Right atrium auricular region (tissue), 2 donors: ENCODE data around the gene SUGCT. TPM values are rescaled to one million over a fixed set of nuclear protein-coding genes. Genes with fewer than 3 reads are reported as not detected.

Experiments used
- DNase-seq: peaks from one replicate; pipeline ENCODE4 v3.0.0-alpha.2; 2019; ENCODE audit warnings: low spot score
- H3K27ac ChIP-seq, 2 donors: fragments of 200-600 bp; sonication (generic); 1 replicate in 1 of 2; 2 replicates in 1 of 2; pipeline ENCODE4 v1.5.1; 2016 to 2019
- H3K27me3 ChIP-seq, 2 donors: fragments of 200-600 bp; sonication (generic); one replicate each; pipeline versions ENCODE4 v1.5.1 to v1.6.0; 2017 to 2019
- H3K36me3 ChIP-seq: fragments of 200-600 bp; sonication (generic); one replicate; pipeline ENCODE4 v1.5.1; 2016
- H3K4me1 ChIP-seq, 2 donors: fragments of 200-600 bp; sonication (generic); one replicate each; pipeline versions ENCODE4 v1.5.1 to v1.6.0; 2017 to 2019
- H3K4me3 ChIP-seq, 2 donors: fragments of 200-600 bp; sonication (generic); 1 replicate in 1 of 2; 2 replicates in 1 of 2; pipeline ENCODE4 v1.5.1; 2017 to 2019; ENCODE audit warnings: mild to moderate bottlenecking in 1 of 2, moderate library complexity in 1 of 2
- H3K9me3 ChIP-seq, 2 donors: fragments of 200-600 bp; sonication (generic); one replicate each; pipeline ENCODE4 v1.5.1; 2019
- total RNA-seq, 2 donors: library from RNA; depleted of rRNA; stranded (reverse); fragments of >200 nt; gene quantifications; one replicate each; pipeline ENCODE4 v1.1.0, GENCODE V29; 2016
- TF ChIP-seq, protein P1 (sequence below), 2 donors: fragments of 200-600 bp; sonication (generic); IDR thresholded peaks; one replicate each; pipeline ENCODE4 v1.5.1; 2019; ENCODE audit warnings: antibody characterized with exemption in 2 of 2

The SUGCT gene
- total RNA-seq, 2 donors from 2014 or later = 2.6 to 5.4 TPM

GRCh38 chr7:40436710-40437109 is 301.9 kb downstream of the SUGCT start:
- H3K36me3 ChIP-seq = no peaks in the 10 kb centered on the region
- no peak overlapping the region for H3K27ac ChIP-seq
- no peak for DNase-seq

GRCh38 chr7:40437498-40437897 is 302.7 kb downstream of the SUGCT start:
- no peak for DNase-seq
- H3K27me3 ChIP-seq = no peaks in the 10 kb centered on the region
- no peaks in the 10 kb centered on the region for H3K4me1 ChIP-seq
- TF ChIP-seq, protein P1, sequence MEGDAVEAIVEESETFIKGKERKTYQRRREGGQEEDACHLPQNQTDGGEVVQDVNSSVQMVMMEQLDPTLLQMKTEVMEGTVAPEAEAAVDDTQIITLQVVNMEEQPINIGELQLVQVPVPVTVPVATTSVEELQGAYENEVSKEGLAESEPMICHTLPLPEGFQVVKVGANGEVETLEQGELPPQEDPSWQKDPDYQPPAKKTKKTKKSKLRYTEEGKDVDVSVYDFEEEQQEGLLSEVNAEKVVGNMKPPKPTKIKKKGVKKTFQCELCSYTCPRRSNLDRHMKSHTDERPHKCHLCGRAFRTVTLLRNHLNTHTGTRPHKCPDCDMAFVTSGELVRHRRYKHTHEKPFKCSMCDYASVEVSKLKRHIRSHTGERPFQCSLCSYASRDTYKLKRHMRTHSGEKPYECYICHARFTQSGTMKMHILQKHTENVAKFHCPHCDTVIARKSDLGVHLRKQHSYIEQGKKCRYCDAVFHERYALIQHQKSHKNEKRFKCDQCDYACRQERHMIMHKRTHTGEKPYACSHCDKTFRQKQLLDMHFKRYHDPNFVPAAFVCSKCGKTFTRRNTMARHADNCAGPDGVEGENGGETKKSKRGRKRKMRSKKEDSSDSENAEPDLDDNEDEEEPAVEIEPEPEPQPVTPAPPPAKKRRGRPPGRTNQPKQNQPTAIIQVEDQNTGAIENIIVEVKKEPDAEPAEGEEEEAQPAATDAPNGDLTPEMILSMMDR (IDR thresholded peaks at IDR 0.05) = no peak
- no peak overlapping the region for H3K27ac ChIP-seq
- H3K36me3 ChIP-seq = no peaks in the 10 kb centered on the region
- H3K9me3 ChIP-seq = peaks cover 0 to 11% of the 10 kb centered on the region in 2 donors
- no peak overlapping the region for H3K4me3 ChIP-seq

More at GRCh38 chr7:40436710-40437109, 301.9 kb downstream of the SUGCT start:
- TF ChIP-seq, protein P1 (IDR thresholded peaks at IDR 0.05) = no peak
- no peaks in the 10 kb centered on the region for H3K27me3 ChIP-seq
- H3K9me3 ChIP-seq = peaks cover 0 to 9% of the 10 kb centered on the region in 2 donors
- H3K4me3 ChIP-seq = no peak overlapping the region
- H3K4me1 ChIP-seq = no peaks in the 10 kb centered on the region

GRCh38 chr7:40437936-40438634 is 303.3 kb downstream of the SUGCT start:
- H3K36me3 ChIP-seq = no peaks in the 10 kb centered on the region
- no peak overlapping the region for H3K4me3 ChIP-seq
- TF ChIP-seq, protein P1 (IDR thresholded peaks at IDR 0.05) = no peak
- H3K27ac ChIP-seq = no peak overlapping the region
- H3K27me3 ChIP-seq = no peaks in the 10 kb centered on the region
- H3K9me3 ChIP-seq = peaks cover 0 to 11% of the 10 kb centered on the region in 2 donors
- H3K4me1 ChIP-seq = no peaks in the 10 kb centered on the region
- DNase-seq = no peak

GRCh38 chr7:40439686-40440085 is 304.9 kb downstream of the SUGCT start:
- no peaks in the 10 kb centered on the region for H3K4me1 ChIP-seq
- H3K27ac ChIP-seq = no peak overlapping the region
- no peaks in the 10 kb centered on the region for H3K27me3 ChIP-seq
- H3K36me3 ChIP-seq = no peaks in the 10 kb centered on the region
- H3K9me3 ChIP-seq = peaks cover 0 to 11% of the 10 kb centered on the region in 2 donors
- DNase-seq = no peak
- no peak overlapping the region for H3K4me3 ChIP-seq
- TF ChIP-seq, protein P1 (IDR thresholded peaks at IDR 0.05) = no peak

- TF ChIP-seq, protein P1 (IDR thresholded peaks at IDR 0.05) = no peak
- H3K4me1 ChIP-seq = no peaks in the 10 kb centered on the region
- H3K27me3 ChIP-seq = no peaks in the 10 kb centered on the region
- H3K4me3 ChIP-seq = no peak overlapping the region
- no peaks in the 10 kb centered on the region for H3K36me3 ChIP-seq
- DNase-seq = no peak
- no peak overlapping the region for H3K27ac ChIP-seq
- no peaks in the 10 kb centered on the region for H3K9me3 ChIP-seq
These were observed 312.5 kb downstream of the SUGCT start for GRCh38 chr7:40447345-40447744.

DNA sequence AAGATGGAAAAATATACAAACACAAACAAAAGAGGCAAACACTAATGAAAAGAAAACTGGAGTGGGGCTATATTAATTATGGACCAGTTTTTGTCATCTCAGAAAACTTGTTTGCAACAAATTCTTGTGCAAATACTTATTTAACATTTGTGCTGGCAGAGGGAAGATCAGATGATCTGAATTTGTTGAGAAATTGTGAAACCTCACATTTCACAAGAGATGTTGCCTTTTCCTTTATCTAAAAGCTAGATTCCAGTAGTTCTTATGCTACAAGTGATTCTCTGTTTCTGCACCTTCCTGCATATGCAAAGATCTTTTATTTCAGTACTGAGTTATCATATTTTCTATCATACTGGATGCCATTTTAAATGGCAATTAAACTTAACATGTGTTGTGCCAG is 320.7 kb downstream of the SUGCT start:
- H3K27me3 ChIP-seq = no peaks in the 10 kb centered on the region
- no peaks in the 10 kb centered on the region for H3K9me3 ChIP-seq
- no peak overlapping the region for H3K4me3 ChIP-seq
- no peaks in the 10 kb centered on the region for H3K4me1 ChIP-seq
- TF ChIP-seq, protein P1 (IDR thresholded peaks at IDR 0.05) = no peak
- H3K27ac ChIP-seq = no peak overlapping the region
- no peaks in the 10 kb centered on the region for H3K36me3 ChIP-seq
- DNase-seq = no peak
